ENCODE data around the gene FRMD5.

FRMD5 gene

GRCh38 chr15:44159492-44159891, 35.6 kb downstream of the FRMD5 start:
- FAIRE-seq: no peak

- FAIRE-seq: no peak
These were observed 37.0 kb downstream of the FRMD5 start for GRCh38 chr15:44158111-44158510.

- no peak for FAIRE-seq
These were observed 37.4 kb downstream of the FRMD5 start for GRCh38 chr15:44157679-44158078.

- FAIRE-seq: no peak
These were observed 41.7 kb downstream of the FRMD5 start for GRCh38 chr15:44153352-44153751.

GRCh38 chr15:44149224-44149623, 45.8 kb downstream of the FRMD5 start:
- FAIRE-seq: peak; percentile 35

GRCh38 chr15:44148580-44148979, 46.5 kb downstream of the FRMD5 start:
- no peak for FAIRE-seq

GRCh38 chr15:44147636-44148035, 47.4 kb downstream of the FRMD5 start:
- FAIRE-seq: no peak

- FAIRE-seq: no peak
These were observed 49.6 kb downstream of the FRMD5 start for GRCh38 chr15:44145495-44145894.

GRCh38 chr15:44144992-44145391, 50.1 kb downstream of the FRMD5 start:
- FAIRE-seq: no peak

GRCh38 chr15:44144184-44144583, 50.9 kb downstream of the FRMD5 start:
- FAIRE-seq: no peak

- FAIRE-seq: no peak
These were observed 57.3 kb downstream of the FRMD5 start for GRCh38 chr15:44137750-44138149.

GRCh38 chr15:44136991-44137477, 58.0 kb downstream of the FRMD5 start:
- FAIRE-seq: no peak

GRCh38 chr15:44132057-44132456, 63.0 kb downstream of the FRMD5 start:
- FAIRE-seq: no peak

GRCh38 chr15:44130778-44131177, 64.3 kb downstream of the FRMD5 start:
- no peak for FAIRE-seq

GRCh38 chr15:44129911-44130310, 65.2 kb downstream of the FRMD5 start:
- FAIRE-seq: no peak

GRCh38 chr15:44128443-44128842, 66.6 kb downstream of the FRMD5 start:
- FAIRE-seq: no peak

- FAIRE-seq: no peak
These were observed 69.2 kb downstream of the FRMD5 start for GRCh38 chr15:44125879-44126278.

- FAIRE-seq: no peak
These were observed 92.3 kb downstream of the FRMD5 start for GRCh38 chr15:44102675-44103254.

GRCh38 chr15:44101944-44102343, 93.1 kb downstream of the FRMD5 start:
- FAIRE-seq: no peak

- FAIRE-seq: no peak
These were observed 93.8 kb downstream of the FRMD5 start for GRCh38 chr15:44101286-44101685.

GRCh38 chr15:44099671-44100070, 95.4 kb downstream of the FRMD5 start:
- FAIRE-seq: no peak

GRCh38 chr15:44097552-44097951, 97.5 kb downstream of the FRMD5 start:
- FAIRE-seq: no peak

GRCh38 chr15:44096596-44096995, 98.5 kb downstream of the FRMD5 start:
- FAIRE-seq: no peak

GRCh38 chr15:44094781-44095180, 100.3 kb downstream of the FRMD5 start:
- FAIRE-seq: no peak

GRCh38 chr15:44093836-44094235, 101.2 kb downstream of the FRMD5 start:
- no peak for FAIRE-seq
